GM20000 (cell line): ENCODE results near the gene TTLL3.

Source experiments
- DNase-seq: peaks from one replicate; pipeline ENCODE4 v3.0.0; 2012; ENCODE audit warnings: low spot score
- TF ChIP-seq, protein P1 (sequence below): IDR thresholded peaks from 2 replicates; pipeline ENCODE4 v1.5.1; 2012; ENCODE audit warnings: mild to moderate bottlenecking, control low read depth; ENCODE audit errors: extremely low read depth, missing control alignments

TTLL3 gene, protein sequence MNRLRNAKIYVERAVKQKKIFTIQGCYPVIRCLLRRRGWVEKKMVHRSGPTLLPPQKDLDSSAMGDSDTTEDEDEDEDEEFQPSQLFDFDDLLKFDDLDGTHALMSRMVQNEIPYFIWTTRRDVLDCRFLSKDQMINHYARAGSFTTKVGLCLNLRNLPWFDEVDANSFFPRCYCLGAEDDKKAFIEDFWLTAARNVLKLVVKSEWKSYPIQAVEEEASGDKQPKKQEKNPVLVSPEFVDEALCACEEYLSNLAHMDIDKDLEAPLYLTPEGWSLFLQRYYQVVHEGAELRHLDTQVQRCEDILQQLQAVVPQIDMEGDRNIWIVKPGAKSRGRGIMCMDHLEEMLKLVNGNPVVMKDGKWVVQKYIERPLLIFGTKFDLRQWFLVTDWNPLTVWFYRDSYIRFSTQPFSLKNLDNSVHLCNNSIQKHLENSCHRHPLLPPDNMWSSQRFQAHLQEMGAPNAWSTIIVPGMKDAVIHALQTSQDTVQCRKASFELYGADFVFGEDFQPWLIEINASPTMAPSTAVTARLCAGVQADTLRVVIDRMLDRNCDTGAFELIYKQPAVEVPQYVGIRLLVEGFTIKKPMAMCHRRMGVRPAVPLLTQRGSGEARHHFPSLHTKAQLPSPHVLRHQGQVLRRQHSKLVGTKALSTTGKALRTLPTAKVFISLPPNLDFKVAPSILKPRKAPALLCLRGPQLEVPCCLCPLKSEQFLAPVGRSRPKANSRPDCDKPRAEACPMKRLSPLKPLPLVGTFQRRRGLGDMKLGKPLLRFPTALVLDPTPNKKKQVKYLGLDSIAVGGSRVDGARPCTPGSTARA

DNA sequence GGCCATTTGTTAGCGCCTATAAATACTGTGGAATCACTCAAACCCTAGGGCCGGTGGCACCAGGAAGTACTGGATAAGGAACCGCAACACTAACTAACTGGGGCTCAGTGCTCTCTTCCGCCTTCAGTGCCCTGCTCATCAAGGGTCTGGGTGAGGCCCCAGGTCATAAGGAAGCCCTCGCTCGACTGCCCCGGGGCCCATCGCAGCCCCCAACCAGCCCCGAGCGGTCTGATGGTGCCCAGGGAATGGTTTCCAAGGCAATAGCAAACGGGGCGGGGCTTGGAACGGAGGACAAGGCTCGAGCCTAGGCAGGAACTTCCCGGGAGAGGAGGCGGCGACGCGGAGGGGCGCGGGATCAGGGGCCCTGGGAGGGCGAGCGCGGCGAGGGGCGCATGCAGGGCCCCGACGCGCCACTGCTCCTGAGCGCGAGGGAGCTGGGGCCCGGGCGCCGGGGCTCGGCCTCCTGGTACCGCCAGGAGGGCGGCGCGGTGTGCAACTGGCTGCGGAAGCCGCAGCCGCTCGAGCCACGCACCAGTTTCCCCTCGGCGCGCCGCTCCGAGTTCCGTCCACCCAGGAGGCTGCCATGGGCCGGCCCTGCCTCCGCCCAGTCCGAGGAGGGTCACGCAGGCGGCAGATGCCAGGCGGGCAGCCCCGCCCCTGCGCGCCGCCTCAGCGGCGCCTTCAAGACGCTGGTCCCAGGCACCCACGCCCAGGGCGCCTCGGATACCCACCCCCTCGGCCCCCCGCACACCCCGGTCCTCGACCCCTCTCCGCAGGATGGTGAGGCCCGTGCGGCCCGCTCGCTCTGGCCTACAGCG is at the start of gene TTLL3:
Gene TTLL3 (plus strand): TSS at position 648 of the 818 bp plus-strand sequence. CDS start 400 bp downstream, outside the sequence.
- peak; percentile 77 for DNase-seq
- TF ChIP-seq, protein P1, sequence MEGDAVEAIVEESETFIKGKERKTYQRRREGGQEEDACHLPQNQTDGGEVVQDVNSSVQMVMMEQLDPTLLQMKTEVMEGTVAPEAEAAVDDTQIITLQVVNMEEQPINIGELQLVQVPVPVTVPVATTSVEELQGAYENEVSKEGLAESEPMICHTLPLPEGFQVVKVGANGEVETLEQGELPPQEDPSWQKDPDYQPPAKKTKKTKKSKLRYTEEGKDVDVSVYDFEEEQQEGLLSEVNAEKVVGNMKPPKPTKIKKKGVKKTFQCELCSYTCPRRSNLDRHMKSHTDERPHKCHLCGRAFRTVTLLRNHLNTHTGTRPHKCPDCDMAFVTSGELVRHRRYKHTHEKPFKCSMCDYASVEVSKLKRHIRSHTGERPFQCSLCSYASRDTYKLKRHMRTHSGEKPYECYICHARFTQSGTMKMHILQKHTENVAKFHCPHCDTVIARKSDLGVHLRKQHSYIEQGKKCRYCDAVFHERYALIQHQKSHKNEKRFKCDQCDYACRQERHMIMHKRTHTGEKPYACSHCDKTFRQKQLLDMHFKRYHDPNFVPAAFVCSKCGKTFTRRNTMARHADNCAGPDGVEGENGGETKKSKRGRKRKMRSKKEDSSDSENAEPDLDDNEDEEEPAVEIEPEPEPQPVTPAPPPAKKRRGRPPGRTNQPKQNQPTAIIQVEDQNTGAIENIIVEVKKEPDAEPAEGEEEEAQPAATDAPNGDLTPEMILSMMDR, result no peak

DNA sequence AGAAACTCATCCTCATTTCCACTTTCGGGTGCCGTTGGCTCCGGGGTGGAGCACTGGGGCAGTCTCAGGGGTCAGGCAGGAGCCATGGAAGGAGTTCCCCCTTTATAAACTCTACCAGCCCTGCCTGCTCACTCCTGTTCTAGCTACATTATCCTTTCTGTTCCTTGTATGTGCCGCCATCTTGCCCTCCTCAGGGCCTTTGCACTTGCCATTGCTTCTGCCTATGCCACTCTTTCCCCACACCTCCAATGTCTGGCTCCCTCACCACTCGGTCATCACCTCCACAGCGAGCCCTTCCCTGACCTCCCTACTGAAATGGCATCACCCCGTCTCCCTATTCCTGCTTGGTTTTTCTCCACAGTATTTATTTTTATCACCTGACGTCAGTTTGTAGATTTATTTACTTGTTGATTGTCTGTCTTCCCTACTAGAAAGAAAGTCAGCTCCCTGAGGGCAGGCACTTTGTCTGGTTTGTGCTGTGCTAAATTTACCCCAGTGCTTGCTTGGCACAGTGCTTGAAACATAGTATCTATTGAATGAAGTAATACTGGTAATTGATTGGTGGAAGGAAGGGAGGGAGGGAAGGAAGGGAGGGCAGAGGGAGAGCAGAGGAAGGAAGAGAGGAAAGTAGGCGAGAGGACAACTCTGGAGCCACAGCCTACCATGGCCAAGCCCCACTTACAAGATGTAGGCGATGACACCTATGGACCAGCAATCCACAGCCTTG is 49.1 kb upstream of the TTLL3 start:
- no peak for DNase-seq
- TF ChIP-seq, protein P1, result no peak

- DNase-seq, result no peak
- TF ChIP-seq, protein P1, result no peak
Observed at GRCh38 chr3:9761919-9762318, 48.1 kb upstream of the TTLL3 start.

GRCh38 chr3:9762871-9763270 is 47.2 kb upstream of the TTLL3 start:
- no peak for DNase-seq
- TF ChIP-seq, protein P1, result no peak

DNA sequence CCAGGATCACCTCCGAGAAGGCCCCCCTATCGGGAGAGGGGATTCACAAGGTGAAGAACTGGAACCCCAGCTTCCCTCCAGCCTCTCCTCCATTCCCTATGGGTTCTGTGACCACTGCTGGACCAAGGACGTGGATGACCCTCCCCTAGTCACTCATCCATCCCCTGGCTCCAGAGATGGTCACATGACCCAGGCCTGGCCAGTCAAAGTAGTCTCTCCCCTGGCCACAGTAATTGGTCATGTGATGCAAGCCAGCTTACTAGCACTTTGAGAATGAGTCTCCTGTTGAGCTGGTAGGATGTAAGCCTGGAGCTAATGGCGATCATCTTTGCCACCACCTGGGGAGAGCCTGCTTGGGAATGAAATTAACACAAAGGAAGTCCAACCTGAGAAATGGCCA is 44.2 kb upstream of the TTLL3 start:
- no peak for DNase-seq
- TF ChIP-seq, protein P1, result no peak

GRCh38 chr3:9767418-9767817 is 42.6 kb upstream of the TTLL3 start:
- TF ChIP-seq, protein P1, result no peak
- no peak for DNase-seq
